Vagina (tissue), 2 donors: ENCODE measurements around the gene APBB2.

Source experiments
- CTCF ChIP-seq, 3 experiments: fragments of 450-650 bp in 2 of 3; fragments of 200-600 bp in 1 of 3; sonication (generic) in 1 of 3; IDR thresholded peaks; one replicate each; pipeline ENCODE4 v1.5.1; 2017 to 2019; ENCODE audit warnings: antibody characterized with exemption in 3 of 3, mild to moderate bottlenecking in 2 of 3, moderate library complexity in 2 of 3
- POLR2A ChIP-seq, 2 donors: fragments of 450-650 bp; IDR thresholded peaks; one replicate each; pipeline ENCODE4 v1.6.1; 2017; ENCODE audit warnings: antibody characterized with exemption in 2 of 2, mild to moderate bottlenecking in 2 of 2, moderate library complexity in 2 of 2
- POLR2AphosphoS5 ChIP-seq, 2 donors: sonication (generic); formaldehyde crosslinking; IDR thresholded peaks; one replicate each; pipeline ENCODE4 v1.9.0; 2017; ENCODE audit warnings: antibody characterized with exemption in 2 of 2, mild to moderate bottlenecking in 2 of 2, low read depth in 1 of 2; ENCODE audit not compliant: insufficient read depth in 1 of 2

- no peak for TF ChIP-seq CTCF (IDR thresholded peaks at IDR 0.05)
- no peak for TF ChIP-seq POLR2A (IDR thresholded peaks at IDR 0.05)
- no peak for TF ChIP-seq POLR2AphosphoS5 (IDR thresholded peaks at IDR 0.05; ENCODE audit: insufficient read depth in 1 of 2, low read depth in 1 of 2)
Observed at GRCh38 chr4:40828661-40829060, 385.7 kb downstream of the APBB2 start.
